HL-60 (cell line): Measurements from ENCODE around the gene CCDC124.

ENCODE experiments used
- CTCF ChIP-seq: IDR thresholded peaks from one replicate; pipeline ENCODE4 v1.5.1; 2011; ENCODE audit warnings: low read length, control low read depth, inconsistent platforms; ENCODE audit not compliant: insufficient read depth
- POLR2AphosphoS5 ChIP-seq: IDR thresholded peaks from 2 replicates; pipeline ENCODE4 v1.6.1; 2012; ENCODE audit warnings: low read depth
- REST ChIP-seq: IDR thresholded peaks from 2 replicates; pipeline ENCODE4 v1.6.1; 2012; ENCODE audit warnings: low read depth; ENCODE audit not compliant: insufficient replicate concordance

- TF ChIP-seq CTCF (no peak), REST (no peak), POLR2AphosphoS5 (no peak)
Observed at GRCh38 chr19:17985037-17985818, 52.4 kb downstream of the CCDC124 start.
